ENCODE measurements around the gene DELE1.

DNA sequence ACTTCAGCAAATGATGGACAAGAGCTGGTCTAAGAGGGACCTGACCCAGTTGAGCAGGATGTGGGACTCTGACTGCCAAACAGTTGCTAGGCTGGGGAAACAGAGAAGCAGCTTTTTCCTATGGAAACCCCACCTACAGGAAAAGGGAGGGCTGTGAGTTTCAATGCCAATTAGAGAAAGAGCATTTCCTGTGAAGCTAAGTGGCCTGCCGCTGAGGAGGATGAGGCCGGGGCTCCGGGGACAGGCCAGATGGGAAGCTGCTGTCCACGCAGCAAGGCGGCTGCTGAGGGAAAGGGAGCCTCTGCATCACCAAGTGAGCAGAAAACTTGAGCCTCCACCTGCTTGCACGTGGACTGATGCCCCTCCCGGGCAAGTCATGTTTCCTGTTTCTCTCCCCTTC is 34.4 kb downstream of the DELE1 start, which contains the start of gene PCDH12:
- TF ChIP-seq, protein P1, sequence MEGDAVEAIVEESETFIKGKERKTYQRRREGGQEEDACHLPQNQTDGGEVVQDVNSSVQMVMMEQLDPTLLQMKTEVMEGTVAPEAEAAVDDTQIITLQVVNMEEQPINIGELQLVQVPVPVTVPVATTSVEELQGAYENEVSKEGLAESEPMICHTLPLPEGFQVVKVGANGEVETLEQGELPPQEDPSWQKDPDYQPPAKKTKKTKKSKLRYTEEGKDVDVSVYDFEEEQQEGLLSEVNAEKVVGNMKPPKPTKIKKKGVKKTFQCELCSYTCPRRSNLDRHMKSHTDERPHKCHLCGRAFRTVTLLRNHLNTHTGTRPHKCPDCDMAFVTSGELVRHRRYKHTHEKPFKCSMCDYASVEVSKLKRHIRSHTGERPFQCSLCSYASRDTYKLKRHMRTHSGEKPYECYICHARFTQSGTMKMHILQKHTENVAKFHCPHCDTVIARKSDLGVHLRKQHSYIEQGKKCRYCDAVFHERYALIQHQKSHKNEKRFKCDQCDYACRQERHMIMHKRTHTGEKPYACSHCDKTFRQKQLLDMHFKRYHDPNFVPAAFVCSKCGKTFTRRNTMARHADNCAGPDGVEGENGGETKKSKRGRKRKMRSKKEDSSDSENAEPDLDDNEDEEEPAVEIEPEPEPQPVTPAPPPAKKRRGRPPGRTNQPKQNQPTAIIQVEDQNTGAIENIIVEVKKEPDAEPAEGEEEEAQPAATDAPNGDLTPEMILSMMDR (IDR thresholded peaks at IDR 0.05): no peak
- TF ChIP-seq POLR2AphosphoS5 (IDR thresholded peaks at IDR 0.05) (no peak), POLR2A (IDR thresholded peaks at IDR 0.05) (no peak)

Measured in suprapubic skin (tissue), 4 donors.